ENCODE measurements around the gene STK11IP. TPM values are rescaled to one million over a fixed set of nuclear protein-coding genes. Genes with fewer than 3 reads are reported as not detected.

The STK11IP gene
- total RNA-seq, 4 donors from 2014 or later, result 25.3 to 68.0 (median 29.2) TPM

DNA sequence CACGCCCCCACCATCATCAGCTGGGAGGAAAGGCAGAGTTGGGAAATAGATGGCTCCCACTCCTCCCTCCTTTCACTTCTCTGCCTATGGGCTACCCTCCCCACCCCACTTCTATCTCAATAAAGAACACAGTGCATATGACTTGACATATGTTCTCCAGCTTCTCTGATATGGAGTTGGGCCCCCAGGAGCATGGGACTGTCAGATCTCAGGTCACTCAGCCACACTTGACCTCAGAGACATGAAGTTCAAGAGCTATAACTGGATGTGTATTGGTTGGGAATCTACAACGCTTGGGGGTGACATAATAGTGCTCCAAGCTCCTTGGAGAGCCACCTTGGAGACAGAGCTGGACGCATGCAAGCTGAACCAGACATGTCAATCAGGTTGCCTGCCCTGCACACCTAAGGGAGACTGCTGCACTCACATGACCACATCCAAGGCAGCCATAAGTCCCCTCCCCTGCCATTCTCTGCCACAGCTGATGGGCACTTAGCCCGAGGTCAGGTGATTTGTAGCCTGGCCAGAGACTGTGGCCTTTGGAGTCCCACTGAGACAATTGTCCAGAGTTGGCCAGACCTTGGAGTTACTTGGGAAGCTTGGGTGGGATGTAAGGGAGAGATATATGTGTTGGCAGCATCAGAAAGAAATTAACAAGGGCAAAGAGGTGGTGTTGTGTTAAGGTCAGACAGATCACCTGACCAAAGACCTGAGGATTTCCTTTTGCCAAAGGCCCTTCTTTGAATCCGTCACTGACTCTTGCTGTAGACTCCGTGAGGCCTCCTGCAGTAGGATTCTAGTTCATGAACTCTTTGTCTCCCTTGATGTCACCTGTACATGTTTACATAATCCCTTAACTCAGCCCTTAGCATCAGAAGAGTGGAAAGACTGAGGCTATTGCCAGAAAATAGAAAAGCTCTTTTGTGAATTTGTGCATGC lies 21.8 kb upstream of the STK11IP start:
- peaks cover 19% of the 10 kb centered on the region for H3K27me3 ChIP-seq
- DNase-seq (ENCODE audit: low spot score in 2 of 2), result no peak
- no peaks in the 10 kb centered on the region for H3K9me3 ChIP-seq

DNA sequence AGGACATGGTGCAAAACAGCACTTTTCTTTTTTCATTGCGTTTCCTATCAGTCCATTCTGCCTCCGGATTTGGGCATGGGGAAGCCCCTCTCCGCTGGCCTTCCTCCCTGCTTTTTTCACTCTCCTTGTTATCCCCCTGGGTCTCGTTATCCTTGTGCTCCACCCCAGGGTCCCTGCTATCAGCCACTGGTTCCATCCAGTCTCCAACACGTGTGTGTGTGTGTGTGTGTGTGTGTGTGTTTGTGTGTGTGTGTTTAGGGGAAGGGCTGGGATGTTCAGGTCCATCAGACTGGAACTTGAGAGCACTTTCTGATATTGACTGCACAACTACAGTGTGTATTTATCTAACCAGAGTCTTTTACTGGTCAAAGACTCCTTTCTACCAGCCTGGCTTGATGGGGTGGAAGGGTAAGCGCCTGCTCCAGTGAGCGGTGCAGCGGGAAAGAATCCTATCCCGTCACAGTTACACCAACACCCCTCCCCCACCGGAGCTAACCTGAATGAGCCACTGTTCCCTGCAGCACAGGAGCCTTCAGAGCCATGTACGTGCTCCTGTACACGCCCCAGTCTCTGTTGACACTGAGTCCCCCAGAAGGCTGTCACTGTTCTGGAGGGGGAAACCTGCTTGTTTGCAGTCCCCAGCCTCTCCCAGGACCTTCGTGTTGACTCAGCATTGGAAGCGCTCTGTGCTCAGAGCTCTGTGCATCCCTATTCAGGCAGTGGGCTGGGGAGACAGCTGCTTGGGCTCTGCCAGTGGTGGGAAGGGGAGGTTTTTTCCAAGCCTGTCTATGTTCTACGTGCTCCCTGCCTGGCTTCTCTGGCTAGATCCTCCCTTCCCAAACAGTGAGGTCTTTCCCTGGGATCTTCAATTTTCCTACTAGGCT lies 20.9 kb upstream of the STK11IP start:
- Histone ChIP-seq H3K9me3 (no peaks in the 10 kb centered on the region), H3K27me3 (peaks cover 22% of the 10 kb centered on the region), H3K36me3 (no peaks in the 10 kb centered on the region), H3K4me1 (peaks cover 9% of the 10 kb centered on the region), H3K4me3 (no peak overlapping the region), H3K27ac (no peak overlapping the region)
- no peak for DNase-seq (ENCODE audit: low spot score in 2 of 2)
- no peak for TF ChIP-seq EP300 (IDR thresholded peaks at IDR 0.05)
- TF ChIP-seq POLR2A (IDR thresholded peaks at IDR 0.05), result no peak
- TF ChIP-seq POLR2AphosphoS5 (IDR thresholded peaks at IDR 0.05), result no peak
- TF ChIP-seq, protein P1, sequence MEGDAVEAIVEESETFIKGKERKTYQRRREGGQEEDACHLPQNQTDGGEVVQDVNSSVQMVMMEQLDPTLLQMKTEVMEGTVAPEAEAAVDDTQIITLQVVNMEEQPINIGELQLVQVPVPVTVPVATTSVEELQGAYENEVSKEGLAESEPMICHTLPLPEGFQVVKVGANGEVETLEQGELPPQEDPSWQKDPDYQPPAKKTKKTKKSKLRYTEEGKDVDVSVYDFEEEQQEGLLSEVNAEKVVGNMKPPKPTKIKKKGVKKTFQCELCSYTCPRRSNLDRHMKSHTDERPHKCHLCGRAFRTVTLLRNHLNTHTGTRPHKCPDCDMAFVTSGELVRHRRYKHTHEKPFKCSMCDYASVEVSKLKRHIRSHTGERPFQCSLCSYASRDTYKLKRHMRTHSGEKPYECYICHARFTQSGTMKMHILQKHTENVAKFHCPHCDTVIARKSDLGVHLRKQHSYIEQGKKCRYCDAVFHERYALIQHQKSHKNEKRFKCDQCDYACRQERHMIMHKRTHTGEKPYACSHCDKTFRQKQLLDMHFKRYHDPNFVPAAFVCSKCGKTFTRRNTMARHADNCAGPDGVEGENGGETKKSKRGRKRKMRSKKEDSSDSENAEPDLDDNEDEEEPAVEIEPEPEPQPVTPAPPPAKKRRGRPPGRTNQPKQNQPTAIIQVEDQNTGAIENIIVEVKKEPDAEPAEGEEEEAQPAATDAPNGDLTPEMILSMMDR (IDR thresholded peaks at IDR 0.05), result no peak
- WGBS, result 26% methylated on average over 15 of the region's 15 CpGs

More for the DNA sequence above, 21.8 kb upstream of the STK11IP start:
- Histone ChIP-seq H3K4me3 (no peak overlapping the region), H3K36me3 (no peaks in the 10 kb centered on the region), H3K27ac (no peak overlapping the region), H3K4me1 (peaks cover 15% of the 10 kb centered on the region)
- 87% methylated on average over 6 of the region's 6 CpGs for WGBS
- TF ChIP-seq EP300 (IDR thresholded peaks at IDR 0.05) (no peak), POLR2A (IDR thresholded peaks at IDR 0.05) (no peak), POLR2AphosphoS5 (IDR thresholded peaks at IDR 0.05) (no peak)
- TF ChIP-seq, protein P1 (IDR thresholded peaks at IDR 0.05), result no peak

DNA sequence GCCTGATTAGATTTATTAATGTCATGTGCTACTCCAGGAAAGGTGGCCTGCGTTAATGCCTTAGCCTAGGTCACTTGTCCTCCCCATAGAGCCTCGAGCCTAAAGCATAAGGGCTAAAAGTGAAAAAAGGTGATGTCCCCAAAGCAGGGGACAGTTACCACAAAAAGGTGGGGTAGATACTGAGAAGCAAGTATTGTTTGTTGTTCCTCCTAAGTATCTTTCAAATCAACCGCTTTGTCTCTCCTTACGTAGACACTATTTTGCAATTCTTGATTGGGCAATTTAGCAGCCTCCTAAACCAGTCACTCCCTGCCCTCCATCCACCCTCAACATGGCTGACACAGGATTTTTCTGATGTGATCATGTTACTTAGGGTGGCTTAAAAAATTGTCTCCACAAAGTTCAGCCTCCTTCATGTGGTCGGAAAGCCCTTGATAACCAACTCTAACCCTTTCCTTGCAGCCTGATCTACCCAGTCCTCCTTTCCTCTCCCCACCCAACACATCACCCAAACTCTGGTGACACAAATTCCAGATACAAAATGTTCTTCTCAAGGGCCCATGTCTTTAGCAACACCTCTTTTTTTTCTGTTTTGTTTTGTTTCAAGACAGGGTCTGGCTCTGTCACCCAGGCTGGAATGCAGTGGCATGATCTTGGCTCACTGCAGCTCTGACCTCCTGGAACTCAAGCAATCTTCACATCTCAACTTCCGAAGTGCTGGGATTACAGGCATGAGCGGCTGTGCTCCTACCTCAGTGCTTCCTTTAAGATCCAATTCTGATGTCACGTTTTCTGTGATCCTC lies 18.6 kb upstream of the STK11IP start:
- no peak overlapping the region for H3K27ac ChIP-seq
- H3K9me3 ChIP-seq, result no peaks in the 10 kb centered on the region
- peaks cover 22% of the 10 kb centered on the region for H3K27me3 ChIP-seq
- no peaks in the 10 kb centered on the region for H3K36me3 ChIP-seq
- no peak for DNase-seq (ENCODE audit: low spot score in 2 of 2)
- peaks cover 3% of the 10 kb centered on the region for H3K4me1 ChIP-seq
- no peak overlapping the region for H3K4me3 ChIP-seq
- WGBS, result 77% methylated on average over 8 of the region's 8 CpGs
- no peak for TF ChIP-seq POLR2AphosphoS5 (IDR thresholded peaks at IDR 0.05)

DNA sequence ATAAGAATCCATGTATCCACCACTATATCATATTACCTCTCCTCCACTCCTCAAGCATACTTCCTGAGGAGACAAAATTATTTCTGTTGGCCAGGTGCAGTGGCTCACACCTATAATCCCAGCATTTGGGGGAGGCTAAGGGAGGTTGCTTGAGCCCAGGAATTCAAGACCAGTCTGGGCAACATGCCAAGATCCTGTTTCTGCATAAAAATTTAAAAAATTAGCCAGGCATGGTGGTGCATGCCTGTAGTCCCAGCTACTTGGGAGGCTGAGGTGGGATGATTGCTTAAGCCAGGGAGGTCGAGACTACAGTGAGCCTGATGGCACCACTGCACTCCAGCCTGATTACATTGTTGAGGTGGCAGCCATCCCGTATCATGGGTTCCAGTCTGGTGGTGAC lies 16.3 kb upstream of the STK11IP start:
- no peaks in the 10 kb centered on the region for H3K9me3 ChIP-seq
- H3K36me3 ChIP-seq, result no peaks in the 10 kb centered on the region
- no peak overlapping the region for H3K4me3 ChIP-seq
- no peak for DNase-seq (ENCODE audit: low spot score in 2 of 2)
- H3K27me3 ChIP-seq, result peaks cover 13% of the 10 kb centered on the region
- WGBS, result 33% methylated on average over 1 of the region's 2 CpGs
- H3K4me1 ChIP-seq, result peaks cover 3% of the 10 kb centered on the region
- TF ChIP-seq POLR2A (IDR thresholded peaks at IDR 0.05) (no peak), POLR2AphosphoS5 (IDR thresholded peaks at IDR 0.05) (no peak), EP300 (IDR thresholded peaks at IDR 0.05) (no peak)
- TF ChIP-seq, protein P1 (IDR thresholded peaks at IDR 0.05), result no peak
- H3K27ac ChIP-seq, result no peak overlapping the region

DNA sequence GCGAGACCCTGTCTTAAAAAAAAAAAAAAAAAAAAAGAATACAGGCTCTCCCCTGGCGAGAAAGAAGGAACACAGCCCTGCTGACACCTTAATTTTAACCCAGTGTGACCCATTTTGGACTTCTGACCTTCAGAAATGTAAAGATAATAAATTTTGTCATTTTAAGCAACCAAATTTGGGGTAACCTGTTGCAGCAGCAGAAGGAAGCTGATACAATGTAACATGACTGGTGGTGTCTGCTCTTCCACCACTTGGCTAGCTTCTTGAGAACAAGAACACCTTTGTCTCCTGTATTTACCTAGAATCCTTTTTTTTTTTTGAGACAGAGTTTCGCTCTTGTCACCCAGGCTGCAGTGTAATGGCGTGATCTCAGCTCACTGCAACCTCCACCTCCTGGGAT lies 6.6 kb upstream of the STK11IP start:
- Histone ChIP-seq H3K4me1 (no peaks in the 10 kb centered on the region), H3K36me3 (no peaks in the 10 kb centered on the region), H3K27ac (no peak overlapping the region), H3K27me3 (peaks cover 3% of the 10 kb centered on the region), H3K9me3 (no peaks in the 10 kb centered on the region), H3K4me3 (no peak overlapping the region)
- WGBS, result 65% methylated on average over 4 of the region's 4 CpGs
- DNase-seq (ENCODE audit: low spot score in 2 of 2), result no peak
- TF ChIP-seq POLR2A (IDR thresholded peaks at IDR 0.05) (no peak), POLR2AphosphoS5 (IDR thresholded peaks at IDR 0.05) (no peak), EP300 (IDR thresholded peaks at IDR 0.05) (no peak)
- TF ChIP-seq, protein P1 (IDR thresholded peaks at IDR 0.05), result no peak

Measured in suprapubic skin (tissue), 4 donors.